ENCODE measurements around the gene HIRA.
"Not testable (repeated sequence)": the region's sequence is repeated elsewhere in the genome, so short reads cannot be mapped to it uniquely, and the experiment has no call there.

Gene HIRA

GRCh38 chr22:19354201-19354600 lies 77.3 kb downstream of the HIRA start:
- DNase-seq, result no peak

- DNase-seq, result no peak
Observed at GRCh38 chr22:19353363-19354131, 78.0 kb downstream of the HIRA start.

- no peak for DNase-seq
Observed at GRCh38 chr22:19352766-19353165, 78.8 kb downstream of the HIRA start.

- DNase-seq, result no peak
Observed at GRCh38 chr22:19352217-19352616, 79.3 kb downstream of the HIRA start.

GRCh38 chr22:19351604-19352003 lies 79.9 kb downstream of the HIRA start:
- no peak for DNase-seq

- no peak for DNase-seq
Observed at GRCh38 chr22:19350947-19351346, 80.6 kb downstream of the HIRA start.

GRCh38 chr22:19350476-19350859 lies 81.1 kb downstream of the HIRA start:
- no peak for DNase-seq

GRCh38 chr22:19349778-19350475 lies 81.6 kb downstream of the HIRA start:
- DNase-seq, result no peak

GRCh38 chr22:19346677-19347265 lies 84.8 kb downstream of the HIRA start:
- no peak for DNase-seq

GRCh38 chr22:19344420-19344819 lies 87.1 kb downstream of the HIRA start:
- no peak for DNase-seq

- DNase-seq, result no peak
Observed at GRCh38 chr22:19343470-19343869, 88.1 kb downstream of the HIRA start.

- no peak for DNase-seq
Observed at GRCh38 chr22:19341500-19341899, 90.0 kb downstream of the HIRA start.

- DNase-seq, result no peak
Observed at GRCh38 chr22:19337137-19337536, 94.4 kb downstream of the HIRA start.

- DNase-seq, result no peak
Observed at GRCh38 chr22:19336133-19337075, 95.1 kb downstream of the HIRA start.

GRCh38 chr22:19331975-19332374 lies 99.6 kb downstream of the HIRA start:
- no peak for DNase-seq

- no peak for DNase-seq
Observed at GRCh38 chr22:19331474-19331873, 100.1 kb downstream of the HIRA start.

- DNase-seq, result no peak
Observed at GRCh38 chr22:19330865-19331418, 100.6 kb downstream of the HIRA start.

- DNase-seq, result not testable (repeated sequence)
Observed at GRCh38 chr22:19330205-19330604, 101.3 kb downstream of the HIRA start.

- DNase-seq, result no peak
Observed at GRCh38 chr22:19329454-19329853, 102.1 kb downstream of the HIRA start.

- DNase-seq, result no peak
Observed at GRCh38 chr22:19325296-19325948, 106.1 kb downstream of the HIRA start.

- not testable (repeated sequence) for DNase-seq
Observed at GRCh38 chr22:19323420-19323819, 108.1 kb downstream of the HIRA start.

- no peak for DNase-seq
Observed at GRCh38 chr22:19321757-19322156, 109.8 kb downstream of the HIRA start.
